Hematopoietic multipotent progenitor cell treated with erythropoietin and hydrocortisone succinate and interleukin-3 and kit ligand, for 6 days (in vitro differentiated cells): ENCODE measurements around the gene PRMT7.

ENCODE experiments used
- DNase-seq: peaks from one replicate; pipeline ENCODE4 v3.0.0-alpha.2; 2015

PRMT7 gene

DNA sequence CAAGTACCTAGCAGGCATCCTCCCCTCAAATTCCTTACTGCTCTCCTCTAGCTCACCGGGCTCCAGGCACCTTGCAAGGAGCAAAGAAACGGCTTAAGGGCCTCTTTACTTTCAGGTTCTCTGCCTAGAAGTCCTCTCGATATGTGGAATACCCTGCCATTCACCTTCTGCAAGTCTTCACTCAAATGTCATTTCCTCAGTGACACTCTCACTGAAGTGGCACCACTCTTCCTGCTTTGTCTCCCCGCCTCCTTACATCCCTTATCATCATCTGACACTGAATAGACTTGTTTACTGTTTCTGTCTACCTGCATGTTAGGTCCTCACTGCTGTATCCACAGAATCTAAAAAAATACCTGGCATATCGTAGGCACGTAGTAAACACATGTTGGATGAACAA is 1.0 kb upstream of the PRMT7 start:
- peak; percentile 50 for DNase-seq

DNA sequence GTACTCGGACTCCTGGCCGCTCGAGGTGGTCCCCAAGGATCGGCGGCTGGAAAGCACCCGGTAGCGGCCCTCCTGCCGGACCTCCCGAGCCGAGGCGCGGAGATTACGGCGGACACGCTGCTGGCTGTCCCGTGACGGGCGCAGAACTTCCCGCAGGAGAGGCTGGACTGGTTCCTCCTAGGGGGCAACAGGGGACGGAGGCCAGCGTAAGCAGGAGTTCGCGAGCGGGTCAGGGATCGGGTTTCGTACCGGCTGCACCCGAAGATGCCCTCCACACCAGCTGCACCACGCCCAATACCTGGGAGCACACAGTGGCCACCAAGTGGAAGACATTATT is 414 bp upstream of the PRMT7 start:
- DNase-seq: no peak

DNA sequence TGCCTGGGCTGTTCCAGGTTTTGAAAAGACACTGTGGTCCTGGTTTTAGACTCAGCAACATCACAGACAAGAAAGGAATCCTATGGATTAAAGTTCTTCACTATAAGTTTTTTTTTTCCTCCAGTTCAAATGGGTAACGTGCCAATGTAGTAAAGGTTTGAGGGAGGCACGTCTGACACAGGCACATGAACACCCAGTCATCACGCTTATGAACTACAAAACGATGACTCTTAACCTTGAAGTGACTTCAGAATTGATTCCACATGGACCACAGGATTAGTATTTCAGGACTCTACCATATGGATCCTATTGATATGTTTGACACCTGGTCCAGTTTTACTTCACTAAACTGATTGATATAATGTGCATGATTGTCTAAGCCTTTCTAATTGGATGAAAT is 2.3 kb downstream of the PRMT7 start:
- no peak for DNase-seq

DNA sequence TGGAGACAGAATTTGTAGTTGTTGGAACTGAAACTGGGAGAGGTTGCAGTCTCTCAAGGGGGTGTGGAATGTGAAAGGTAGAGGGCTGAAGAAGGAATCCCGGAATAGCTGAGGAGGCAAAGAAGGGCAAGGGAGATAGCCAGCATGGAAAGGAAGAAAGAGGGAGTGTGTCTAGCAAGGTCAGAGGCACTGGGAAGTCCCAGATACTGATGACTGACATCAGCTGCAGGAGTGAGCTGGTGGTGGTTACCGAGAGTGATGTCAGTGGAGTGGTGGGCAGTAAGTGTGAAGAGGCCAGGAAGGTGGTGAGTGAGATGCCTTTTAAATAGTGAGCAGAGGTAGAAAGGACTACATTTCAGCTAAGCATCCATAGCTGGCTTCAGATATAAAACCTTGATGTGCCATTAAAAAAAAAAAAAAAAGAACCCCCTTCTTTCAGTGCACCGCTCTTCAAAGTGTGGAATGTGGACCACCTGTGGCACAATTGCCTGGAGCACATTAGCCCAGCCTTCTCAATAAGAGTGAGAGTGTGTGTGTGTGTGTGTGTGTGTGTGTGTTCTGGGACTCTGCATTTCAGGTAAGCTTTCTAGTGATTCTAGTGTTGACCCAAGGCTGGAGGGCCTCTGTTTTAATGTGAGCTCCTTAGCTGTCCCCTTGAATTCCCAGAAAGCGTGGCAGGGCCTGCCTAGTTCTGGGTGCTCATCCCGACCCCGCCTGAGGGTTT is 8.5 kb downstream of the PRMT7 start:
- no peak for DNase-seq

DNA sequence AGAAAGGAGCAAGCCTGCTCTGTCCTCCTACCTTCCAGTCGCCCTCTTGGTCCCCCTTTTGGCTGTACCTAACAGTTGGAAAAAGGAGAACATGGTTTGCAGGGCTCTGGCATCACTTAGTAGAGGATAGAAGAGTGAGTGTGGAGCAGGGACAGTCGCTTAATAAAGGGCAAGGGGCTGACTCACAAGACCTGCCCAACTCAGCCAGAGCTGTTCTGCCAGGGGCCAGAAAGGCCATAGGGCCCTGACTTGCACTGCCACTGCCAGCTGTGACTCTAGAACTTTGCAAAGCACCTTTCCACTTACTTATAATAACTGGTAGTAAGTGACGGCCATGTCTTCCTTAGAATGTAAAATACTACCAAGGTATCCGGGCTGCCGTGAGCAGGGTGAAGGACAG is 13.5 kb downstream of the PRMT7 start:
- no peak for DNase-seq

DNA sequence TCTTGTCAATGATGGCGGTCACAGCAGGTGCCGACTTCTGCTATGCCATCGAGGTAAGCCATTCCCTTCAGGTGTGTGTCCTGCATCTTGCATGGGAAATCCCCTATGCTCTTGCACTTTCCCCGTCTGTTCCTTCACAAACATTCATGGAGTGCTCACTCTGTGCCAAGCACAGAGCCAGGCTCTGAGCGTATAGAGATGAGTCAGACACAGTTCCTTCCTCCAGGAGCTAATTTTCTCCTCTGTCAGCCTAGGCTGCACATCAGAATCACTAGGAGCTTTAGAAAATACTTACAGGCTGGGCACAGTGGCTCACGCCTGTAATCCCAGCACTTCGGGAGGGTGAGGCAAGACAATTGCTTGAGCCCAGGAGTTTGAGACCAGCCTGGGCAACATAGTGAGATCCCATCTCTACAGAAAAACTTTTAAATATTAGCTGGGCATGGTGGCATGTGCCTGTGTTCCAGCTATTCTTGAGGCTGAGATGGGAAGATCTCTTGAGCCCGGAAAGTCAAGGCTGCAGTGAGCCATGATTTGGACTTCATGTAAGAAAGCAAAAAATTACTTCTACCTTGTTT is 14.1 kb downstream of the PRMT7 start:
- DNase-seq: no peak

DNA sequence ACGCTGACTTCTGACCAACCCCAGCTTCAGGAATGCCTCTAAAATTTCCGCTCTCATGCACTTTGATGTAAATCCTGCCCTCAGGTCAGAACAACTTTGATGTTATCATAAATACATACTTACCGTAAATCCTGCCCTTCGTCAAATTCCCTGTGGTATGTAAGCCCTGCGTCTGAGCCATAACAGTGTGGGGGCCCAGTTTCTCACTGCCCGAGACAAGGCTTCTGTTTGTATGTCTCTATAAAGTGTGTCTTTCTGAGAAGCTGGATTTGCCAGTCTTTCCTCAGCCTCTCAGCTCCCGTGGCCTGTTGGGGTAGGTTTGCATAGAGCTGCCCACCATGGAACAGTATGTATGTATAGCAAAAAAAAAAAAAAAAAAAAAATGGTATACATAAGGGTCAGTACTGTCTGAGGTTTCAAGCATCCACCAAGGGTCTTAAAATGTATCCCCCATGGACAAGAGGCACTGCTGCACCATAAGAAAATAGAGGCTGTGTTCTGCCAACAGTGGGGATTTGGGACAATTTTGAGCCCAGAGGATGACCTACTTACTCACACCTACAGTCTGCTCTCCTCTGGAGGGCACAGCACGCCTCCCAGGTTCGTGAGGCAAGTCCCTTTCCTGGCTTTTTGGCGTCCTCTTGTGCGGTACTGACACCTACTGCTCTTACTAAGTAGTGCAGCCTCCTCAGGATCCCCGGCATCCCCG is 17.5 kb downstream of the PRMT7 start:
- DNase-seq: peak; percentile 93

DNA sequence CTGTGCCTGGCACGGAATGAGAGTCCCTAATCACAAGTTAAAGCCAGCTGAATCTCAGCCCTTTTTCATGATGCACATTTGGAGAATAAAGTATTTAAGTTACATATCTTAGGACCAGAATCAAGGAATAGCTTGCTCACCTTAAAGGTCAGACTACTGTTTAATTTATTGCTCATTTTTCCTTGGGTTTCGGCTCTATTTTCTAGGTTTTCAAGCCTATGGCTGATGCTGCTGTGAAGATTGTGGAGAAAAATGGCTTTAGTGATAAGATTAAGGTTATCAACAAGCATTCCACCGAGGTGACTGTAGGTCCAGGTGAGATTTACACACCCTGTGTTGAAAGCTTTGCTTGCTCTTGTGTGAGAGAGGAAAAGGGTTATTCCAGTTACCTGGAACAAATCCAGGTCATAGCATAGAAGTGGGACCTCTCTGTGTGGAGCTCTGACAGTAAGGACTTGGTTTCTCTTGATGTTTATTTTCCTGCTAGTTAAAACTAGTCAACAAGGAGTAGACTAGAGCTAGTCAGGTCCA is 18.1 kb downstream of the PRMT7 start:
- no peak for DNase-seq

DNA sequence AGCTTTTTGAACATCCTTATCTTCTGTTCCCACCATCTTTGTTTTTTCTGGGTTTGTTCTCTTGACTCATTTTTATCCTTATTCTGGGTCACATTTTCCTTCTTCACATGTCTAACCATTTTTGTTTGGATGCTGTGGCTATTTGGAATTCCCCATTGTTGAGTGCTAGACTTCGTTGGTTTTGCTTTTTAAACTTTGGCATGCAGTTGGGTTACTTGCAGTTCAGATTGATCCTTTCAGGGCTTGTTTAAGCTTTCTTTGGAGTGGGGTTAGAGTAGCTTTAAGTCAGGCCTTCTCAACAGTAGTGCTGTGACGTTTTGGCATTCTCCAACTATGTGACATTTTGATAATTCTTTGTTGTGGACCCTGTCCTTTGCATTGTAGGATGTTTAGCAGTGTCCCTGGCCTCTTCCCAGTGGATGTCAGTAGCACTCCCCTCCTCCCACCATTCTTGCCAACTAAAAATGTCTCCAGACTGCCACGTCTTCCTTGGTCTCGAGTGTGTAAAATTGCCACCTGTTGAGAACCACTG is 21.1 kb downstream of the PRMT7 start:
- no peak for DNase-seq

DNA sequence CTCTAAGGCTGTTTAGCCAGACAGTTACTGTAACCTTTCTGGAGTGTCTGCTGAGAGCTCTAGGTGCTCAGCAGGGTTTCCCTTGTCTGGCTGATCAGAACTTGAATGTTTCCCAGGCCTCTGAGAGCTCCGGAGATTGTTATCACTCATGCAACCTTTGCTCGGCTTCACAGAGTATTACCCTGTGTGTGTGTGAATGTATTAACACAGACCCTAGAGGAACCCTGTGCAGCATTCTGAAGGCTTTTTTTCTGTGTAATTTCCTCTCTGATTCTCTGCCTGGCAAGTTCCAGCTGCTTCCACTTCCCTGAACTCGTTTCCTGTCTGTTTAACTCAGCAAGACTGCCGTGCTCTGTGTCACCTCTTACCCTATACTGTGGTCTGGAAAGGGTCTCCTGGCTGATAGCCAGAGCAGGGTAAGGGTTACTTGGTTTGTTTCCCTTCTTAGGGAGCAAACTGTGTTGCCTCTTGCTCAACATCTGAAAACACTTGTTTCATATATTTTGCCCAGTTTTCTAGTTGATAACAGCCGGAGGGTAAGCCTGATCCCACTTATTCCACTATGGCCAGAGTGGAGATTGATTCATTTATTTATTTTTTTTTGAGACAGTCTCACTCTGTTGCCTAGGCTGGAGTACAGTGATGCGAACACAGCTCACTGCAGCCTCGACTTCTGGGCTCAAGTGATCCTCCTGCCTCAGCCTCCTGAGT is 21.7 kb downstream of the PRMT7 start:
- DNase-seq: peak; percentile 60

DNA sequence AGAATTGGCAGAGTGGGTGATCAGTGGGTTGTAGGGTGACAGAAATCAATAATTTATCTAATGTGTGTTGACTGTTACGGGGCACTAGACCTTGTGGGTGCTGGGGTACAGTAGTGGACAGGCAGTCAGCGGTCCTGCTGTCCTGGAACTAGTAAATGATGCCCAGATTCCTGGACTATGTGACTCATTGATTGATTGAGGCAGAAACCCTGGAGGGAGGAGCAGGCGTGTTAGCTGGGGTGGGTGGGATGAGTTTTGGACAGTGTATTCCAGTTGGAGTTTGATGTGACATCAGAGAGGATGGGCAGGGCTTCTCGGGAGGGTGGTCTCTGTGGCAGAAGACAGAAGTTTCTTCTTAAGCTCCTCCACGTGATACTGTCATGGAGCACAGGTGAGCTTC is 24.4 kb downstream of the PRMT7 start:
- DNase-seq: no peak

DNA sequence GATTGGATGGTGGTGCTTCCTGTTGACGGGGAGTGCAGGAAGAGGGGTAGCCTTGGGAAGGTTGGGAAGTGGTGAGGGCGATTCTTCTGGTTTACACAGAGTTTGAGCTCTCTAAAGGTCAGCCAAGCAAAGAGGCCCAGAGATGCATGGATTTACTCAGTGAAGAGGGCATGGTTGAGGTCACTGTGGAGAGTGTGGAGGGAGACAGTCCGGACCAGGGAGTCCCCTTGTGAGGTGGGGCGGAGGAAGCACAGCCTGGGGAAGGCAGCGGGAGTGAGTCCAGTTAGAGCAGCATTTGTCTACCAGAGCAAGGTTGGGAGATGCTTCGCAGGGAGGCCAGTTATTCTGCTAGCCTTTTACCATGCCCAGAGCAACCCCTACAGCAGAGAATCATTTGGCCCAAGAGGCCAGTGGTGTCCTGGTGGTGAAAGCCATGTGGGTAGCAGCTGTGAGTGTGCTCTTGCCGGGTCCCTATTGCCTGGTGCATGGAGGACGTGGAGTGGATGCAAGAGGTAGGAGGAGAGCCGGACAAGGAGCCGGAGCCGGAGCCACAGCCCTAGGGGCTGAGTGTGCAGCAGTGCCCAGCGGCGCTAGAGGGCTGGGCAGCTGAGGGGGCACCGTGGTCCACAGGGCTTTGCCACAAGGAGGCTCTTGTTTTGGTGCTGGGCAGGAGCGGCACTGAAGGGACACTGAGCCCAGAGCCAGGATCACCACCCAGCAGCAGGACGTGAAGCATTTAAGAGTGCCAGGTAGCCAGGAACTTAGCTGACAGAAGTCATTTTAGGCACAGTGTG is 27.7 kb downstream of the PRMT7 start:
- DNase-seq: no peak

DNA sequence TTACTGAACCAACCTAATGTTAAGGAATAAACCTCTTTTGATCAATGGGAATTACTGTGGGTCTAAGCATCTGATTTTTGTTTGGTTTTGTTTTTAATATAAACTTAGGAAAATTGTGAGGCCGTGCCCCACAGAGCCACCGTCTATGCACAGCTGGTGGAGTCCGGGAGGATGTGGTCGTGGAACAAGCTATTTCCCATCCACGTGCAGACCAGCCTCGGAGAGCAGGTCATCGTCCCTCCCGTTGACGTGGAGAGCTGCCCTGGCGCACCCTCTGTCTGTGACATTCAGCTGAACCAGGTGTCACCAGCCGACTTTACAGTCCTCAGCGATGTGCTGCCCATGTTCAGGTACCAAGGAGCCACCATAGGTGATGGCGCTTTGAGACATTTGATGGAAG is 28.4 kb downstream of the PRMT7 start:
- DNase-seq: no peak

DNA sequence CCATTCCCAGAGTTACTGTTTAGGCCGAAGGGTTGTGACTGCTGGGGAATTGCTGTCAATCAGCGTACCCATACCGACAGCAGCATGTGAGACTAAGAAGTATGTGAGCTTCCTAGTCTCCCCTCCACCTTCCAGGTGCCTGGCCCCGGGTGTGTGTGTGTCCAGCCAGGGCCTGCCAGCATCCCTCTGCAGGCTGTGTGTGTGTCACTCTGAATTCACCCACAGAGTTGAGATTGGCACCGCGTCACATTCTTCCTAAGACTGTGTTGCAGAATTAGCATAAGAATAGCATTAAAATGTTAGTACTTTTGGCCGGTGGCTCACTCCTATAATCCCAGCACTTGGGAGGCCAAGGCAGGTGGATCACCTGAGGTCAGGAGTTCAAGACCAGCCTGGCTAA is 31.8 kb downstream of the PRMT7 start:
- no peak for DNase-seq

DNA sequence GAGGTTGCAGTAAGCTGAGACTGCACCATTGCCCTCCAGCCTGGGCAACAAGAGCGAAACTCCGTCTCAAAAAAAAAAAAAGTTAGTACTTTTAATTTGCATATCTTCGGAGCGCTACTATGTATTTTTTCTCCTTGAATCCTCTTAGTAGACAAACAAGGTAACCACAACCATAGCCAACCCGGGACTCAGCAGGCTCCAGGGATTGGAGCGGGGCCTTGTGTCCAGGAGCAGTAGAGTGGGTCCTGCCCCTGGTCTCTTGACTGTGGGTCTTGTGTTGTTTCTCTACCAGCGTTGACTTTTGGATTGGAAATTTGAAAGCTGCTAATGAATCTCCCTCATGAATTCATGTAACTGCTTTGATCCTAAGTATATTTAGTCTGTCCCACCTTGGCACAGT is 32.3 kb downstream of the PRMT7 start:
- no peak for DNase-seq

DNA sequence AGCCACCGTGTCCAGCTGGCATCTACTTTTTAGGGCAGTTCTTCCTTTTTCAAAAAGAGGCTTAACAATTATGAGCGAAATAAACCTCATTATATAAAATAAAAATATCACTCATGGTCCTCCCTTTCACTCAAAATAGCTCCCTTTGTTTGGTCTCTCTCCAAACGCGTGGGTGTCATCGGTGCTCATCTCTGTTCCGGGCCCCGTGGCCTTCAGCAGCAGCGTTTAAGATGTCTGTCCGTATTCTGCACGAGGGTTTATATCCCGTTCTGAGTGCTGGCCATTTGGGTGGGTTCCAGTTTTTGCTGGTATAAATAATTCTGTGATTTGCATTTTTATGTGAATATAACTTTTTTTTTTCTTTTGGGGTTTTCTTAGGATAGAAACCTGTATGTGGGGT is 33.4 kb downstream of the PRMT7 start:
- no peak for DNase-seq

DNA sequence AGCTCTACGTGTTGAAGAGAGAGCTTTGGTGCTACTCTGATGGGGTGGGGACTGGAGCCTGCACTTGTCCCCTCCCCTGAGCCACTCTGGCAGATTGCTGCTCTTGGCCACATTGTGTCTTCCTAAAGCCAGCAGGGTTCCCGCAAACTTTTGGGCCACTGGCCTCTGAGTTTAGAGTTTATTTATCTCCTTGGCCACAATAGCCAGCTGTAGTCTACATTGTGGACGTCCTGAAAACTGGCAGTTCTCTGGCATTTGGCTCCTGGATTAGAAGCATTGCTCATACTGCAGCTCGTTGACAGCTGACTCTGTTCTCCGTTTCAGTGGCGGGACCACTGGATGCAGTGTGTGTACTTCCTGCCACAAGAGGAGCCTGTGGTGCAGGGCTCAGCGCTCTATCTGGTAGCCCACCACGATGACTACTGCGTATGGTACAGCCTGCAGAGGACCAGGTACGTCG is 34.6 kb downstream of the PRMT7 start:
- no peak for DNase-seq

DNA sequence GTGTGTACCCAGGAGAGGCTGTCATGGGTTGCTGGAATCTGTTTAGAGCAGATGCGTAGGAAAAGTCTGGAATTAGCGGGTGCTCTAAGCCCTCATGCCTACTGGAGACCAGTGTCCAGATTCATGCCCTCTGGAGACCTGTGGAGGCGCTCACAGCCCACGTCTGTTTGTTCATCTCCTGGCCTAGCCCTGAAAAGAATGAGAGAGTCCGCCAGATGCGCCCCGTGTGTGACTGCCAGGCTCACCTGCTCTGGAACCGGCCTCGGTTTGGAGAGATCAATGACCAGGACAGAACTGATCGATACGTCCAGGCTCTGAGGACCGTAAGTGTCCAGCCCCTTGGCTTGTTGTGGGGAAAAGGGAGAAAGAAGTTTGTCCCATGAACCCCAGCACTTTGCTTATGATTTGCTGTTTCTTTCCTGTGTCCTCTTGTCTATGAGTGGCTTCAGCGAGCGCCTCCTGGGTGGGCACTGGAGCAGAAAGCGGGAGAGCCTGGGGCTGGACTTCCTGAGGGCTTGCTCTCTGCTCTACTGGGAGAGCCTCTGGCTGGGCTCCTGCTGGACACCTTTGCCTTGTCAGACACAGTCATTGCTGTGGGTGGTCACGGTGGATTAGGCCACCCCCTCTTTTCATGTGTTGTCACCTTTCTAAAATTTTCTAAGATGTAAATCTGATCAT is 35.3 kb downstream of the PRMT7 start:
- DNase-seq: no peak

DNA sequence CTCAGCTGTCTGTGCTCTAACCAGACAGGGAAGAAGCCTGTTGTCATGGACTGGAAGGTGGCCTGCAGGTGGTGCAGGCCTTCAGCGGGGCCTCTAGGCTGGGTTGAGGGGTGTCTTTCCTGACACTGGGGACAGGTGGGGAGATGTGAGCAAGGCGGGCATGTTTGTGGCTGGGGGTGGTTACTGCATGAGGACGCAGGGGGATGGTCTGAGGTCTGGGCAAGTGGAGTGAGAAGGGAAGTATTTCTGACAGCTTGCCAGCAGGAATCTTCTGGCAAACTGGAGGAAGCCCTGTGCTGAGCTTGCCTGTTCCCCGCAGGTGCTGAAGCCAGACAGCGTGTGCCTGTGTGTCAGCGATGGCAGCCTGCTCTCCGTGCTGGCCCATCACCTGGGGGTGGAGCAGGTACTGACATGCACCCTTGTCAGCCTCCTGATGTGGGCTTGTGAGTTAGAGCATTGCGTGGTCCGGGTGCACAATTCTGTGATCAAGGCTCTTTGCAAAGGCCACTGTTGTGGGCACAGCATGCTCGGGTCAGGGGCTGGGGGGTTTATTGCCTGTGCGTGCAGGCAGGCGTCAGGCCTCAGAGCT is 36.2 kb downstream of the PRMT7 start:
- DNase-seq: no peak

DNA sequence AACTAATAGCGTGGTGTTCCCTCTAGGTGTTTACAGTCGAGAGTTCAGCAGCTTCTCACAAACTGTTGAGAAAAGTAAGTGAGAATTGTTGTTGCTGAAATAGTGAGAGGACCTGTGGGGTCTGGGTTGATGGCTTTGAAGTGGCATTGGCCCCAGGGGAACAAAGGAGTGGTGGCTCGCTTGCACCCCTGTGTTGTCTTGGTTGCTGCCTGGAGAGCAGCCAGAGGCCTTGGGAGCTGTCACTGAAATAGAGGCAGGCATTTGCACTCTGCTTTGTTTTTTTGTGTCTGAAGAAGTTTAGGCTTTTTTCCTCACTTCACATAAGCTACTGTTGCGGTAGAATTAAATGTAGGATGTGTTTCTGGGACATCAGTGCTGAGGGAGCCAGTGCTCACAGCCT is 36.8 kb downstream of the PRMT7 start:
- no peak for DNase-seq

DNA sequence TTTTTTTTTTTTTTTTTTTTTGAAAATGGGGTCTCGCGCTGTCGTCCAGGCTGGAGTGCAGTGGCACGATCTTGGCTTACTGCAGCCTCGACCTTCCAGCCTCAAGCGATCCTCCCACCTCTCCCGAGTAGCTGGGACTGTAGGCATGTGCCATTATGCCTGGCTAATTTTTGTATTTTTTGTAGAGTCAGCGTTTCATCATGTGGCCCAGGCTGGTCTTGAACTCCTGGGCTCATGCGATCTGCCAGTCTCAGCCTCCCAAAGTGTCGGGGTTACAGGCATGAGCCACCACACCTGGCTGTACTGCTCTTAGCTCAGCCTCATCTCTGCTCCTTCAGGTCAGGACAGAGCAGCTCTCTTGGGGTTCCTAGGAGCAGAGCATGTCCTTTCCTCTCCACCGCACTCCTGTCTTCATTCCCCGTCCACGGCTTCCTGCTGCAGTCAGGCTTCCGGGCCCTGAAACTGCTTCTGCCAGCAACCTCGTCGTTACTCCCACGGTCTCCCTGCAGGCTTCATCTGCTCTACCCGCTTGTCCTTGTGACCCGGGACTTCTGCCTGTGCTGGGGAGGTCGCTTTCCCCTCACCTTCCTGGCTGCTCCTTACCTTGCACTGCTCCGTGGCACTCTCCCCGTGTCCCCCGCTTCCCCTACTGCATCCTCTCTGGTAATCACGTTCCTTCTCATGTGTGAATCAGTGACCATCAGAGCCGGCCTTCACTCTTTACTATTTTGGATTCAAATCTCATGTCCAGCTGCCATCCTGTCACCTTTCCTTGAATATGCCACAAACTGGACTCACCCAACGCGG is 38.0 kb downstream of the PRMT7 start:
- DNase-seq: no peak
